SW480 (cell line): ENCODE data around the gene SHISAL2A.
"Not testable (repeated sequence)": the region's sequence is repeated elsewhere in the genome, so short reads cannot be mapped to it uniquely, and the experiment has no call there.

Experiments
- DNase-seq: peaks from one replicate; pipeline ENCODE4 v3.0.0-alpha.2; 2016; ENCODE audit warnings: low spot score

Gene SHISAL2A

GRCh38 chr1:52684545-52684944, 51.6 kb downstream of the SHISAL2A start:
- DNase-seq: no peak

DNA sequence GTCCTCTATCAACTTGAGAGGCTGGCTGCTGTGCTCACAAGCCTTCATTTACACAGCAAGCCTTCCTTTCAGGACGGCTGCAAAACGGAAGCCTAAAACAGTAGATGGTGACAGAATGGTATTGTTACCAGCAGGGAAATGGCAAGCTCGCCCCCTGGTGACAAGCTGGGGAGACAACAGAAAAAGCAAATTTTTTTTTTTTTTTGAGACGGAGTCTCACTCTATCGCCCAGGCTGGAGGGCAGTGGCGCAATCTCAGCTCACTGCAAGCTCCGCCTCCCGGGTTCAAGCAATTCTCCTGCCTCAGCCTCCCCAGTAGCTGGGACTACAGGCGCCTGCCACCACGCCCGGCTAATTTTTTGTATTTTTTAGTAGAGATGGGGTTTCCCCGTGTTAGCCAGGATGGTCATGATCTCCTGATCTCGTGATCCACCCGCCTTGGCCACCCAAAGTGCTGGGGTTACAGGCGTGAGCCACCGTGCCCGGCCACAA, 53.3 kb downstream of the SHISAL2A start:
- not testable (repeated sequence) for DNase-seq

DNA sequence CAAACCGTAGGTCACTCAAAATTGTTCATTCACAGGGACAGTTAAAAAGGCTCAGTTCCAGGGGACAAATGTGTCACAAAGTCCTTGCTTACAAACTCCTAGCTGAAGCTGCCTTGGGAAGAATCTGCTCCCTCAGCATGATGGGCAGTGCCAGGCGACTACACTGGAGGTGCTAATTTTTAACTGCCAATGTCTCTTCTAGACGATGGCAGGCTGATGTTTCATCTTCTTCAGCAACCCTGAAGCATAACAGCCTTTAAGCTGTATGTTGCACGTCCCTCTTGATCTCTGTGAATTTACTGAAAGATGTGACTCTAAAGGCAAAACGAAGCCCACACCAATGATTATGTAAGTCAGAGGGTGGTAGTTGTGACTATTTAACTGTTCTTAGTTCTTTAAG, 53.9 kb downstream of the SHISAL2A start:
- no peak for DNase-seq

DNA sequence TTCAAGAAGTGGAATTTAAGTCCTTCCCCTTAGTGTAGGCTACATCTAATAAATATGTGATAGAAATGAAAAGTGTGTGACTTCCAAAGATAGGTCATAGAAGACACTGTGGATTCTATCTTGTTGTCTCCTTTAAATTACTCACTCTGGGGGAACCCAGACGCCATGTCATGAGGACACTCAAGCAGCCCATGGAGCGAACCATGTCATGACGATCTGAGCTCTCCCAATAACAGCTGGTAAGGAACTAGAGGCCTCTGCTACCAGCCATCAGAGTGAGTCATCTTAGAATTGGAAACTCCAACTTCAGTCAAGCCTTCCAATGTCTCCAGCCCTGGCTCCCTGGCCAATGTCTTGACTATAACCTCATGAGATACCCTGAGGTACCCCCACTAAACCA, 58.9 kb downstream of the SHISAL2A start:
- DNase-seq: no peak

DNA sequence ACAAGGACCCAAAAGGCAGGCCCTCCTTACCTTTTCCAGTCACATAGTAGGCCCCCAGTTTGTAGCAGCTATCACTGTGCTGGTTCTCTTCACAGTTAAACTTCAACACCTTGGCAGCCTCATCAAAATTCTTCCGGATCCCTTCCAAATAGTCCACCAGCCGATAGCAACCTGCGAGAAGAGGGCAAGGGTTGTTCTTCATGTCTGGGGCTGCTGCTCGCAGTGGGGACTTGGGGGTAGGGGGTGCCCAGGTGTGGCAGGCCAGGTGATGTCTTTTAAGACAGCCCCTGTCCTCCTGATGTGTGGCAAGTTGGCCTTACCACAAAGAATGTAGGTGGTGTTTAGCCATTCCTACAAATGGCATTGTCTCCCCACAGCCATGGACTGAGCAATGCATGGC, 59.7 kb downstream of the SHISAL2A start:
- DNase-seq: no peak

DNA sequence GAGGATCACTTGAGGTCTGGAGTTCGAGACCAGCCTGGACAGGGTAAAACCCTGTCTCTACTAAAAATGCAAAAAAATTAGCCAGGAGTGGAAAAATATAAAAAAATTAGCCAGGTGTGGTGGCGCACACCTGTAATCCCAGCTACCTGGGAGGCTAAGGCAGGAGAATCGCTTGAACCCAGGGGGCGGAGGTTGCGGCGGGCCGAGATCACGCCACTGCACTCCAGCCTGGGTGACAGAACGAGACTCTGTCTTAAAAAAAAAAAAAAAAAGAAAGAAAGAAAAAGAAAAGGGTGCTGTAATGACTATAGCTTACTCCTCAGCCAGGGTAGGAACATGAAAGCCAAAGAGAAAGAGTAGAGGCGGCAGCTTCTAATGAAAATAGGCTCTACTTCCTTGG, 60.4 kb downstream of the SHISAL2A start:
- DNase-seq: not testable (repeated sequence)

GRCh38 chr1:52693843-52694242, 60.9 kb downstream of the SHISAL2A start:
- DNase-seq: no peak

DNA sequence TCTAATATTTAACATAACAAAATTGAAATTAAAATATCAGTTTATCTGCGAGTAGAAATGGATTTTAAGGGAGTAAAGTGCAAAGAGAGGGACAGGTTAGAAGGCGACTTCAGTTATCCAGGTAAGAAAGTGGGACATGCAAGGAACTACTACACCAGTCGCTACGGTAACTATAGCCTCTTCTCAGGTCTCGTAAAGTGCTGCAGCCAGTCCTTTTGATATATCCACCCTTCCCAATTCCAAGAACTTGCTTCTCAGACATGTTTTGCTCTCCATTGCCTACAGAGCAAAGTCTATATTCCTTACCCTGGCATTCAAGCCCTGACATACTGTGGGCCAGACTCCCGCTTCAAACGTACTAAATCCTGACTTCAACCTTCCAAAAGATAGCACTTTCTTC, 62.7 kb downstream of the SHISAL2A start:
- DNase-seq: no peak

GRCh38 chr1:52697795-52698674, 65.1 kb downstream of the SHISAL2A start, which contains the start of gene COA7:
TSS of gene COA7 (minus strand) at chr1:52698347. CDS start at chr1:52698326, 21 bp downstream.
- DNase-seq: peak; percentile 77

DNA sequence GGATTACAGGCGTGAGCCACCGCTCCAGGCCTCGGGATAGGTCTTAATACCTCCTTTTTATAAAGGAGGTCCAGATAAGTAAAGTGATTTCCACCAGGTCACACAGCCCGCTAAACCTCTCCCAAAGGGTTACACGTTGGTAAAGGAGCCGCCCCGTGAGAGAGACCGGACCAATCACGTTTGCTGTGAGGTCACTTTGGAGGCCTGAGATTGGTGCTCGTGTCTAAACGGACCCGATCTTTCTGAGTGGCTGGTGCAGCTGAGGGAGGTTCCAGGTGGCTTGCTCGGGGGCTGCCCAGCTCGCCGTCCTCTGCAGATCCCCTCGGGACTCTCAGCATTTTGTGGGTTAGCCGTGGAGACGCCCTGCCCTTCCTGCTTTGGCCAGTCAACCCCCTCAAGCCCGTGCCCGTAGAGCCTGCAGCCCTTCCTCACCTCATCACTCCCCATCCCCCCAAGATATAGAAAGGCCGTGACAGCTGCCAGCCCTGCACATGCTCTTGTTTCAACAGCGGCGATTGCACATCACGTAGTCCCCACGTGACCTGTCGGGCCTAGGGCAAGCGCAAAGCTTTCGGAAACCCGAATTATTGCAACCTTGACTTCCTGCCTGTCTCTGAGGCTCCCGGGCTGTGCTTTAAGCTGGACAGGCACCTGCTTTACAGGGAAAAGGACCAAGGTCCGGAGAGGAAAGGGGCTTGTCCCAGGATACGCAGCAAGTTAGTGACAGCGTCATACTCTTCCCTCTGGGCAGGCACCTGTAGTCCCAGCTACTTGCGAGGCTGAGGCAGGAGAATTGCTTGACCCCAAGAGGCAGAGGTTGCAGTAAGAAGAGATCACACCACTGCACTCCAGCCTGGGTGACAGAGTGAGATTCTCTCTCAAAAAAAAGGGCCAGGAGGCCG, 70.2 kb downstream of the SHISAL2A start:
- peak; percentile 94 for DNase-seq

DNA sequence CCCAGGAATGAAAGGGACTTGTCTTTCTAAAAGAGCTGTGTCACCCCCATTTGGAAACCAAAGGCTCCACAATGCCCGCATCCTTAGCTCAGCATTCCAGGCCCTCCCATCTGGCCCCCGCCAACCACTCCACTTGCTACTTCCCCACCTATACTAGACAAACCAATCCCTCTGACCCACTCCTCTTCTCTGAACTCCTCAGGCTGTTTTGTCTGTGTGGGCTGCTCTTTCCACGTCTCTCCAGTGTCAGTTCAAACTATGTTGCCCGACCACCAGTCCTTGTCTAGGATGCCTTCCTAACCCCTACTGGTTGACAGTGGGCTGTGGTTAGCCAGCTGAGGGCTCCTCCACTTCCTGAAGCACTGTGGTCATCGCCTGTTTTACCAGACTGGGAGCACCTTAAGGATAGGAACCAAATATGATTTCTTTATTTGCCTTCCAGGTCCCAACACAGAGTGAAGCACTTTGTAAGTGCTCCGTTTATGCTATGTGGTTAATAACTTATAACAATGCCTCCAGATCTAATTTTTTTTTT, 73.2 kb downstream of the SHISAL2A start:
- no peak for DNase-seq
